G401 (cell line): Measurements from ENCODE around the gene PRICKLE4. TPM values are rescaled to one million over a fixed set of nuclear protein-coding genes. Genes with fewer than 3 reads are reported as not detected.

Source experiments
- DNase-seq: peaks from one replicate; pipeline ENCODE4 v3.0.0-alpha.2; 2015; ENCODE audit warnings: low spot score
- in situ Hi-C: cut with HindIII; loops from 2 replicates; pipeline ENCODE4 v1.10.0; 2016; ENCODE audit warnings: low sequenced_read_pairs, mixed read lengths
- total RNA-seq: library from RNA; depleted of rRNA; stranded (reverse); fragments of >200 nt; shearing (Covaris generic); gene quantifications from 2 replicates; pipeline ENCODE4 v1.2.3, GENCODE V29; 2014; rRNA removed

Gene PRICKLE4
- total RNA-seq, 1 experiment from 2014 or later: not detected

DNA sequence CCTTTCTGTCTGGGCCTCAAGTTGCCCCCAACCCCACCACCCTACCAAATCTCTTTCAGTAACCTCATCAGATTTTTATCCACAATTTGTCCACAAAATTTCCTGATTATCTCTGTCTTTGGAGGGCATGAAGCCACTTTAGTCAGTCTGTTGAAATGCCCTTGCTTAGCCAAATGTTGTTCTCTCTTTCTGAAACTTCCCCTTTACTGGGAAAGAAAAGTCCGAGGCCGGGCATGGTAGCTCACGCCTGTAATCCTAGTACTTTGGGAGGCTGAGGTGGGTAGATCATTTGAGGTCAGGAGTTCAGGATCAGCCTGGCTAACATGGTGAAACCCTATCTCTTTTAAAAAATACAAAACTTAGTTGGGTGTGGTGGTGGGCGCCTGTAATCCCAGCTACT lies 40.7 kb downstream of the PRICKLE4 start:
- in situ Hi-C loops: no loop called here
- DNase-seq: no peak

- in situ Hi-C loops: no loop called here
- no peak for DNase-seq
These were observed 41.4 kb downstream of the PRICKLE4 start for GRCh38 chr6:41822021-41822420.

- no peak for DNase-seq
- in situ Hi-C loops: no loop called here
These were observed 42.6 kb downstream of the PRICKLE4 start for GRCh38 chr6:41823178-41823577.

GRCh38 chr6:41824571-41825569 lies 44.3 kb downstream of the PRICKLE4 start:
- in situ Hi-C loops: no loop called here
- no peak for DNase-seq

DNA sequence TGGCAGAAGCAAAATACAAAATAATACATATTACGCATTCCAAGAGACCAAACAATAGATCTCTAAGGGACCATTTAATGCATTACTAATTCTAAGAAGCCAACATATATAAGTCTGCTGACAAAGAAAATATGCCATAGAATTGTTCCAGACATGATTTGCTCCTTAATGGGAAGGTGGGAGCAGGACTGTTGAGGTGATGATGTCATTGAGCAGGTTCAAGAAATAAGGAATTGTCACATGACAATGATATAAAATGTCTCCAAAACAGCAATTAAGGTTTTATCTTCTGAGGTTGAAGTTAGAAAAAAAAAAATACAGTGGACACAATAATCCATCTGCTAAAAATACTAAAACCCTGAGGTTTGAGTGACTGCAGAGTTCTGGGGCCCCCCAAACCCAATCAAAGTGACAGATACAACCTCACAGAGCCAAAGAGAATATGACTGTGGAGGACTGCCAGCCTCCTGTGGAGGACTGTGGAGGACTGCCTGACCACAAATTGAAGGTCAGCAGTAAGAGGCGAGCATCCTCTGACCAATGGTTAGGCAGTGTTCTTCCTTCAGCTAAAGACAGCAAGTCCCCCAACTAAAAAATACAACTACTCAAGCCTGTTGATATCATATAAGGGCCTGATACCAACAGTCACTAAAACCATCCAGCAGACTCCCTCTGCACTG lies 45.9 kb downstream of the PRICKLE4 start:
- no peak for DNase-seq
- in situ Hi-C loops: no loop called here

GRCh38 chr6:41832263-41832662 lies 51.7 kb downstream of the PRICKLE4 start:
- DNase-seq: no peak
- in situ Hi-C loops: no loop called here

GRCh38 chr6:41836022-41836659 lies 55.6 kb downstream of the PRICKLE4 start:
- no peak for DNase-seq
- in situ Hi-C loops: no loop called here

- DNase-seq: no peak
- in situ Hi-C loops: no loop called here
These were observed 56.1 kb downstream of the PRICKLE4 start for GRCh38 chr6:41836660-41837052.

Other genes with a start within 250 kb of the PRICKLE4 start
- gene FOXP4, start 234.4 kb upstream of the PRICKLE4 start, total RNA-seq: 2.3 and 2.6 TPM in 2 replicates
- gene MDFI, start 142.3 kb upstream of the PRICKLE4 start, total RNA-seq: 0.18 TPM in 1 of 2 replicates, not detected in the other
- 6.7 and 9.8 TPM in 2 replicates for gene TFEB, start 45.2 kb upstream of the PRICKLE4 start, total RNA-seq
- gene PGC, start 33.4 kb upstream of the PRICKLE4 start, total RNA-seq: not detected in 2 replicates
- gene FRS3, start 882 bp upstream of the PRICKLE4 start, total RNA-seq: 1.7 and 3.3 TPM in 2 replicates
- gene TOMM6, start 6.9 kb downstream of the PRICKLE4 start, total RNA-seq: 199 and 283 TPM in 2 replicates
- gene USP49, start 114.6 kb downstream of the PRICKLE4 start, total RNA-seq: 4.7 and 9.9 TPM in 2 replicates
- 23.8 TPM in 2 replicates for gene MED20, start 140.4 kb downstream of the PRICKLE4 start, total RNA-seq
- gene BYSL, start 140.7 kb downstream of the PRICKLE4 start, total RNA-seq: 68.3 and 75.5 TPM in 2 replicates
- gene CCND3, start 161.0 kb downstream of the PRICKLE4 start, total RNA-seq: 28.2 and 37.3 TPM in 2 replicates